ENCODE data around the gene DOCK4.

Gene DOCK4

GRCh38 chr7:112067632-112068540 lies 138.3 kb downstream of the DOCK4 start:
- no peak for TF ChIP-seq CTCF (IDR thresholded peaks at IDR 0.05; ENCODE audit: insufficient read depth, low read length, poor library complexity, severe bottlenecking)
- TF ChIP-seq EZH2phosphoT487 (conservative IDR thresholded peaks at IDR 0.05; ENCODE audit: low read length) = no peak

GRCh38 chr7:112067200-112067599 lies 139.0 kb downstream of the DOCK4 start:
- no peaks in the 10 kb centered on the region for H3K36me3 ChIP-seq (ENCODE audit: low read length)
- no peak overlapping the region for H3K4me2 ChIP-seq (ENCODE audit: low read depth, low read length, poor library complexity, severe bottlenecking)
- H4K20me1 ChIP-seq (ENCODE audit: low read depth, low read length) = no peaks in the 10 kb centered on the region
- no peak for TF ChIP-seq CTCF (IDR thresholded peaks at IDR 0.05; ENCODE audit: insufficient read depth, low read length, poor library complexity, severe bottlenecking)
- TF ChIP-seq EZH2phosphoT487 (conservative IDR thresholded peaks at IDR 0.05; ENCODE audit: low read length) = no peak
- H3K9me3 ChIP-seq (ENCODE audit: insufficient read depth, low read length) = no peaks in the 10 kb centered on the region
- no peaks in the 10 kb centered on the region for H3K79me2 ChIP-seq (ENCODE audit: insufficient read depth, low read length)
- H3K4me3 ChIP-seq (ENCODE audit: insufficient read depth, low read length, poor library complexity, severe bottlenecking) = no peak overlapping the region
- no peak overlapping the region for H3K27ac ChIP-seq (ENCODE audit: low read depth, low read length)
- H3F3A ChIP-seq (ENCODE audit: insufficient read depth) = no peaks in the 10 kb centered on the region
- no peak overlapping the region for H3K9ac ChIP-seq (ENCODE audit: low read length)
- no peak overlapping the region for H2AFZ ChIP-seq (ENCODE audit: low read depth, low read length, severe bottlenecking)
- H3K9me2 ChIP-seq (replicated peaks; ENCODE audit: insufficient read depth, low read length) = no peaks in the 10 kb centered on the region
- no peaks in the 10 kb centered on the region for H3K27me3 ChIP-seq (ENCODE audit: low read length)

More at GRCh38 chr7:112067632-112068540, 138.3 kb downstream of the DOCK4 start:
- Histone ChIP-seq H3K9me2 (replicated peaks; ENCODE audit: insufficient read depth, low read length) (no peaks in the 10 kb centered on the region), H2AFZ (ENCODE audit: low read depth, low read length, severe bottlenecking) (no peak overlapping the region), H3K36me3 (ENCODE audit: low read length) (no peaks in the 10 kb centered on the region), H3K9ac (ENCODE audit: low read length) (no peak overlapping the region), H3K27ac (ENCODE audit: low read depth, low read length) (no peak overlapping the region), H3K79me2 (ENCODE audit: insufficient read depth, low read length) (no peaks in the 10 kb centered on the region), H3K9me3 (ENCODE audit: insufficient read depth, low read length) (no peaks in the 10 kb centered on the region), H4K20me1 (ENCODE audit: low read depth, low read length) (no peaks in the 10 kb centered on the region), H3K27me3 (ENCODE audit: low read length) (no peaks in the 10 kb centered on the region), H3K4me2 (ENCODE audit: low read depth, low read length, poor library complexity, severe bottlenecking) (no peak overlapping the region), H3F3A (ENCODE audit: insufficient read depth) (no peaks in the 10 kb centered on the region), H3K4me3 (ENCODE audit: insufficient read depth, low read length, poor library complexity, severe bottlenecking) (no peak overlapping the region)

GRCh38 chr7:112065758-112066157 lies 140.4 kb downstream of the DOCK4 start:
- Histone ChIP-seq H3K4me3 (ENCODE audit: insufficient read depth, low read length, poor library complexity, severe bottlenecking) (no peak overlapping the region), H3K27me3 (ENCODE audit: low read length) (no peaks in the 10 kb centered on the region), H3K9me2 (replicated peaks; ENCODE audit: insufficient read depth, low read length) (no peaks in the 10 kb centered on the region), H3K9me3 (ENCODE audit: insufficient read depth, low read length) (no peaks in the 10 kb centered on the region), H3F3A (ENCODE audit: insufficient read depth) (no peaks in the 10 kb centered on the region), H3K4me2 (ENCODE audit: low read depth, low read length, poor library complexity, severe bottlenecking) (no peak overlapping the region), H4K20me1 (ENCODE audit: low read depth, low read length) (no peaks in the 10 kb centered on the region), H3K36me3 (ENCODE audit: low read length) (no peaks in the 10 kb centered on the region), H2AFZ (ENCODE audit: low read depth, low read length, severe bottlenecking) (no peak overlapping the region), H3K79me2 (ENCODE audit: insufficient read depth, low read length) (no peaks in the 10 kb centered on the region), H3K9ac (ENCODE audit: low read length) (no peak overlapping the region), H3K27ac (ENCODE audit: low read depth, low read length) (no peak overlapping the region)
- TF ChIP-seq CTCF (IDR thresholded peaks at IDR 0.05; ENCODE audit: insufficient read depth, low read length, poor library complexity, severe bottlenecking) (no peak), EZH2phosphoT487 (conservative IDR thresholded peaks at IDR 0.05; ENCODE audit: low read length) (no peak)
